H54 (cell line): ENCODE measurements around the gene NRSN1.

Experiments used
- DNase-seq: peaks from one replicate; pipeline ENCODE4 v3.0.0; 2011; ENCODE audit warnings: low spot score, mixed read lengths; ENCODE audit not compliant: insufficient read length
- FAIRE-seq: peaks from 3 replicates; lab custom pipeline; 2011; peaks lifted over from hg19 to GRCh38; lab: Jason Lieb, UNC
- POLR2A ChIP-seq: IDR thresholded peaks from 2 replicates; pipeline ENCODE4 v1.6.1; 2011; ENCODE audit warnings: low read depth, mild to moderate bottlenecking, low read length

NRSN1 gene

DNA sequence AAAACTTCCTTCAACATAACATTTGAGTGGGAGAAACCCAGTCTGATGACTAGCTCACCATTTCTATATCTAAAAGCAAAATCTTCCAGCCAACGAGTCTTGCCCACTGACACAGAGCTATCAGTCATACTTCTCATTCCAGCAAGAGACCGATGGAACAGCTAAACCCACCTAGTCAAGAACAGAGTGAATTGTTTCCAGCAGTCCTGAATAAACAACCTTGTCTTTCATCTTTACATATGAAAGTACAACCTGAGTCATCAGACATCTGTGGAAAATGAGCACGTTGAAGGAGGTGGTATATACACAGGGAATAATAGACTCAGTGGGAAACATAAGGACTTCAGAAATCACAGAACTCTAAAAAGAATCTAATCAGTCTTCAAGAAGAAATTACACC, 23.8 kb downstream of the NRSN1 start:
- DNase-seq (no peak), FAIRE-seq (no peak)
- no peak for TF ChIP-seq POLR2A

DNA sequence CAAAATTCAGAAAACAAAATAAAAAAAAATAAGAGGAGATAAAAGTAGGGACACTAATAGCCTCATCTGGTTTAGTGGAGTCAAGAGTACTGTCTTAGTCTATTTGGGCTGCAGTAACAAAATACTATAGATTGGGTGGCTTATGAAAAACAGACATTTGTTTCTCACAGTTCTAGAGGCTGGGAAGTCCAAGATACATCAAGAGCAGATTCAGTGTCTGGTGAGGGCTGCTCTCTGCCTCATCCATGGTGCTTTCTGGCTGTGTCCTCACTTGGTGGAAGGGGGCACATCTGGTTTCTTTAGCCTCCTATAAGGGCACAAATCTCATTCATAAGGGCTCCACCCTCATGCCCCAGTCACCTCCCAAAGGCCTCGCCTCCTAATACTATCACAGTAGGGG, 26.0 kb downstream of the NRSN1 start:
- FAIRE-seq (no peak), DNase-seq (no peak)
- TF ChIP-seq POLR2A = no peak

DNA sequence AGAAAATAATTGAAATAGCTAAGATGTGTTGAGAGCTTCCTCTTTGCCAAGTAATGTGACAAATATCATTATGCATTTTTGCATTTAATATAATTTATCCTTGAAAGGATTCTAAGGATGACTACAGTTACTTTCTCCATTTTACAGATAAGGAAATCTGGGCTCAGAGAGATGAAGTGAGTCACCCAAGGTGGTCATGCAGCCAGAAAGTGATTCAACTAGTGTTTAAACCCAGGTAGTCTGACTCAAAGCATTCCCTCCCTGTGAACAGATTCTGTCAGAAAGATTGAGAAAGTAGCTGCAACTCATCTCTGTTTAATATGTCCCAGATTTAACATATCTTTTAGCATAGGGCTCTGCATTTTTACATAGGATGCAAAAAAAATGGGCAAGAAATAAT, 28.1 kb downstream of the NRSN1 start:
- FAIRE-seq (no peak), DNase-seq (no peak)
- TF ChIP-seq POLR2A = no peak

DNA sequence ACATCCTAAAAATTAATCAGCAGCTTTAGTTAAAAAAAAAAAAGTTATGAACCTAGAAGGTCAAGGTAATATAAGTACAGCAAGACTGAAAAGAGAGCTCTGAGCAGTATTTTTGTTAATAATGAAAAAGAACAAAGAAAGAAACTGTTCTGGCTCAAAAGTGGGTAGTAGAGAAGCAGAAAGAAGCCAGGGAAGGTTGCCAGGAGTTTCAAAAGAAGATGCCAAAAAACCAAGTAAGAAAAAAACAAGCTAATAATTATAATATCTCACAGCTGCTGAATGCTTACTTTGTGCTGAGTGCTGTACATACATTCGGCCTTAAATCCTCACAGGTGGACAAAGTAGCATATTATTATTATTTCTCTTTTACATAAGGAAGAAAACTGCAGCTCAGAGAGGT, 31.9 kb downstream of the NRSN1 start:
- DNase-seq (no peak), FAIRE-seq (no peak)
- TF ChIP-seq POLR2A = no peak

DNA sequence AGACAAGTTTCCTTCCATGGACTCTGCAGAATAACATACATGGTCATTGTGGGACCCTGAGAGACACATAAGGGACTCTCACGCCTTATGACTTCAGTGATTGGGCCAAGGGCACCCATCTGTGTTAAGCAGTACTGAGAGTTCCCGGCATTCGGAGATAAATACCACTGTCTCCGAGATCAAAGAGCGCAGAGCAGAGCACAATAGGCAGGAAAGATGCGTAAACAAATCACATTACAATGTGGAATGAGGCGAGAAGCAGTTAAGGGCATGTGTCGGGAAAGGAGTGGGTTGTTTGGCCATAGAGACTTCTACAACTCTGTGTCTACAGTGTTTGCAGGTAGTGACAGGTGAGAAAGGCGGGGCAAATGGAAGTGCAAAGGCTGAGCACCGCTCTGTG, 57.6 kb downstream of the NRSN1 start:
- DNase-seq = no peak
- no peak for FAIRE-seq
- TF ChIP-seq POLR2A = no peak

DNA sequence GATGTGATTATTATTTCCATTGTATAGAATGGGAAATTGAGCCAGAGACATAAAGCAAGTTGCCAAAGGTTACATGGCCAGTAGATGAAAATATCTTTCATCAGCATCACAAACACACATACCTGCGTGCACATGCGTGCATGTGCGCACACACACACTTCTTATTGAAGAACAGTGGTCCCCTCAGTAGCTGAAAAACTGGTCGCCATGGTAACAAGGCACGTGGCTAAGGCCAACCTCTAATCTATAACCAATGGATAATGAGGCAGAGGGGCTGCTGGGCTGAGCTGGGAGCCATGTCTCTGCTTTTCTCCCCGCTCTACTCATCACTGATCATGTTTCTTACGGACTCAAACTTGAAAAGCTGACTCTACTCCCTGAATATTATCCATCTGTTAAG, 60.3 kb downstream of the NRSN1 start:
- TF ChIP-seq POLR2A = no peak
- FAIRE-seq (no peak), DNase-seq (no peak)

DNA sequence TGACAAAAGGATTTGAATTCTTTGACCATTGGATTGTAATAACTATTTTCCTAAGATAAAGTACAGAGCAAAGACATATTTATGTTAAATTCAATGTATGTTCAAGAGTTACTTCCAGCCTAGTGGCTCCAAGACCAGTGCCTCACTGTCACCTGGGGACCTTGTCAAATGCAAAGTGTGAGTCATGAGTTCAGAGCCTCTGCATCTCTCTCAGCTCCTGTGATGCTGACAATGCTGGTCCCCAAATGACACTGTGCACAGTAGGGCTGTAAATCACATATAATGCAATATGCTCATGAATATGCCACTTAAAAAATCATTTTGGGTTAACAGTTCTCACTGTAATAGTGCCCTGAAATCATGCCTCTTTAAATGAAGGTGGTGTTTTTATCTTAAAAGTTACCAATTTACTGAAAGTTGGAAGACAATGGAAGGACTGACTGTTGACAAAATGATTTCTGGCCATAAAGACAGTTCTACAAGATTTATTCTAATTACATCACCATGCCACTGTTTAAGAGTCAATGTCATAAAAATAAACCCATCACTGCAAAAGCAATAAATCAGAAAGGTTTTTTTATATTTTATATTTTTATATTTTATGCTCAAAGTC, 62.1 kb downstream of the NRSN1 start:
- no peak for TF ChIP-seq POLR2A
- DNase-seq (no peak), FAIRE-seq (no peak)

DNA sequence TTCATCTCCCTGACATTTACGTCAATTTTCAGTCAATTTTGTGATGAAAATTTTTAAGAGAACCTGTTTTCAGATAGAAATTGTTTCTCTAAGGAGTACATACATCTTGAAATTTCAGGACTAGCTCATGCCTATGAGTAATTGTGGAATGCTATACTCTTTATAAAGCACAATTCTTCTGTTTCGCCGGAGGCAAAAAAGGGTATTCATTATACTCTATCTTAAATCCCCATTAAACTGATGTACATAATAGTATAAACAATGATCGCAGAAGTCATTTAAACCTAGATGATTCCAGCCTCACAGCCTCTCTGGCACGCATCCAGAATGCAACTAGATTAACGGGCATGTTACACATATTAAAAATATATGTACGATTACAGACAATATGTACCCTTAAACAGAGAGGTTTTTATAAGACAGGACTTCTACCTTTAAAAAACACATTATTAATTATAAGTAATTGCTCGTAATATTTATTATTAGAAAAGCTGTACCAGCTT, 62.6 kb downstream of the NRSN1 start:
- TF ChIP-seq POLR2A = no peak
- FAIRE-seq (no peak), DNase-seq (no peak)

DNA sequence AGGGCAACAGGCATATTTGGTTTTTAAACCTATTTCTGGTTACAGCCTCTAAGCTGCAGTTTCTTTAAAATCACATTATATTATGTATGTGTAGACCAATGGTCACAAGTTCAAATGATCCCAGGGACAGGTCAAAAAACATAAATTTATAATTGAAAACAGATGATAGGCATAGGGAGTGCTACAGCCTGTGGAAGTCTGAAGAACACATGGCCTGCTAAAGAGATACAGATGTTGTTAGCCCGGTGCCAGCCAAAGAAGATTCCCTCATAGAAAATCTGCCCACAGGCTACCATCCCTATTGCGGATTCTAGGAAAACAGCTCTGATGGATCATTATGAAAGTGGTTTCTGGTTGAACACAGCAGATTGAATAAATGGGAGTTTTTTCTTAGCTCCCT, 65.3 kb downstream of the NRSN1 start:
- no peak for TF ChIP-seq POLR2A
- DNase-seq (no peak), FAIRE-seq (no peak)

DNA sequence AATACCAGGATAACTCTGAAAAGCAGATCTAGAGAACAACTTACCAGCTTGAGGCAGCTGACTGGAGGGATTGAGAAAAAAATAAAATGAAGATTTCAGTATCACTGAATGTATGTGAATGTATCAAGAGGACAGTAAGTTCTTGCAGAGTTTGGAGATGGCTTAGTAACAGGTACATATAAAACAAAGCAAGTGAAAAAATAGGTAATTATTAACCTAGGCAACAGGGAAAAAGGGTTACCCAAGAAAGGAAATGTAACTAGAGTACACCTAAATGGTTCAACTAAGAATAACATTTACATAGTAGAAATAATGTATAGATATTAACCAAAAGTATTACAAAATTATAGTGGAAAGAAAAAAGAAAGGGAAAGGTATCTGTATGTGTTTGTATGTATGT, 67.3 kb downstream of the NRSN1 start:
- no peak for DNase-seq
- no peak for FAIRE-seq
- TF ChIP-seq POLR2A = no peak

DNA sequence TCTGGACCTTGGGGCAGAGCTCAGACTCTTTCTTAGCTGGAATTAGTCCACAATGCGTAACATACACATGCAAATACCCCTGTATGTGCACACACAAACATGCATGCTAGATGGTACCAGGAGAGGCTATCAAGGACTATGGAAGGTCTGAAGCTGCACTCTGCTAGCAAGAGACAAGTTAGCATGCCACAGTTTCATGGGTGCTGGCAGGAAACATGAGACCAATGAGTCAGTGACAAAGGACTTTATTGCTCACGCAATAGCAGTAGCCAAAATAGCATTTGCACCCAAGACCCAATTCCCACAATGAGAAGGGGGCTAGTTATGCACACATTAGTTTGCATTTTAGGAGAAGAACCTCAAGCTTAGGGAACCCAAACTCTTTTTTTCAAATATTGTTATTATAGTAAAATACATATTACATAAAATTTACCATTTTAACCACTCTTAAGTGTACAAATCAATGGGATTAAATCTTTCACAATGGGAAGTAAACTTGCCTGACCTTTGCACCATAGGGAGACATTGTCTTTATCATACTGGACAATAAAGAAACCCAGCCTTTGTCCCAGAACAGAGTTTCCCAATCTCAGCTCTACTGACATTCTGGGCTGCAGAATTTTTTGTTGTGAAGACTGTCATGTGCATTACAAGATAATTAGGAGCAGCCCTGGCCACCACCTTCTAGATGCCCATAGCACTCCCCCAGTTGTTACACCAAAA, 69.1 kb downstream of the NRSN1 start:
- DNase-seq (no peak), FAIRE-seq (no peak)
- TF ChIP-seq POLR2A = no peak

DNA sequence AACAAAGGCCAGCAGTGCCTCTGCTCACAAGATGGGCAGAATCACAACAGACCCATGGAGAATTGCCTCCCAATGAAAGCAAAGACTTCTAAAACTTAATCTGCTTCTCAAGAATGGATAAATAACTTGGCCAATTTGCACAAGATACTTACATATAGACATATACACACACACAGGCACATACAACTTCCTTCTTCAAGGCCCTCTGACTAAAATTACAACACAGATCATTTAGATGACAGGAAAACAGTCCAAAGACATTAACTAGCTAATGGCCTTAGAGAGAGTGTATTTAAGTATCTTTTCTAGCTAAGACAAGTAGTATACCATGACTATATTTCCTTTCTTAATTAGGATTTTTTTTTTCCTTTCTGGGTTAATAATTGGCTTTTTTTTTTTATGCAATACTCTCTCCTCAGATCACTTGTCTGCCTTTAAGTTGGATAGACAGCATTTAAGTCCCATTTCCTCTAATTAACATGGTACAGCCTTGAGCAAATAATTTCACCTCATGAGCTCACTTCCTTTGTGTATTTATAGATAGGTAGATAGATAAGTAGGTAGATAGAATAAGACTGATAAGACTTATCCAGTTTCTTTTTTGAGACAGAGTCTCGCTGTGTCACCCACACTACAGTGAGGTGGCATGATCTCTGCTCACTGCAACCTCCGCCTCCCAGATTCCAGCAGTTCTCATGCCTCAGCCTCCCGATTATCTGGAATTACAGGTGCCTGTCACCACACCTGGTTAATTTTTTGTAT, 70.0 kb downstream of the NRSN1 start:
- TF ChIP-seq POLR2A = no peak
- DNase-seq (no peak), FAIRE-seq (no peak)
